MM.1S (cell line): ENCODE results near the gene PPP4R2.

Source experiments
- CTCF ChIP-seq: fragments of 300-600 bp; sonication (generic); IDR thresholded peaks from 2 replicates; pipeline ENCODE4 v1.5.1; 2016; ENCODE audit warnings: antibody characterized with exemption, low read length, mixed read lengths
- EZH2 ChIP-seq: fragments of 300-600 bp; sonication (generic); optimal IDR thresholded peaks from 2 replicates; pipeline ENCODE3; 2017; ENCODE audit warnings: low read depth, mild to moderate bottlenecking, antibody characterized with exemption, low read length, mixed read lengths
- EZH2phosphoT487 ChIP-seq: fragments of 300-600 bp; sonication (generic); IDR thresholded peaks from 2 replicates; pipeline ENCODE4 v1.6.1; 2018; ENCODE audit warnings: antibody characterized with exemption, low read length

GRCh38 chr3:73074781-73075180, 78.2 kb downstream of the PPP4R2 start:
- no peak for TF ChIP-seq EZH2
- no peak for TF ChIP-seq CTCF
- no peak for TF ChIP-seq EZH2phosphoT487
